Osteoblast (primary cell): ENCODE measurements around the gene ZMIZ1. TPM values are rescaled to one million over a fixed set of nuclear protein-coding genes. Genes with fewer than 3 reads are reported as not detected.

Source experiments
- DNase-seq: peaks from one replicate; pipeline ENCODE4 v3.0.0; 2011; ENCODE audit warnings: low spot score, mixed read lengths; ENCODE audit not compliant: insufficient read length; ENCODE audit errors: missing footprints
- H2AFZ ChIP-seq: 2 replicates; pipeline ENCODE4 v1.6.0; 2011; ENCODE audit warnings: mild to moderate bottlenecking, low read length
- H3K27ac ChIP-seq: 2 replicates; pipeline ENCODE4 v1.5.1; 2011; ENCODE audit warnings: mild to moderate bottlenecking, low read depth, low read length, moderate library complexity
- H3K27me3 ChIP-seq: 2 replicates; pipeline ENCODE4 v1.6.0; 2012; ENCODE audit warnings: mild to moderate bottlenecking, control low read depth, inconsistent platforms, low read length, moderate library complexity; ENCODE audit not compliant: insufficient read depth
- H3K36me3 ChIP-seq: 2 replicates; pipeline ENCODE4 v1.5.1; 2011; ENCODE audit warnings: mild to moderate bottlenecking, low read length, control low read depth, moderate library complexity; ENCODE audit not compliant: insufficient read depth
- H3K4me1 ChIP-seq: 2 replicates; pipeline ENCODE4 v1.5.1; 2011; ENCODE audit warnings: mild to moderate bottlenecking, low read length, control low read depth, moderate library complexity; ENCODE audit not compliant: insufficient read depth
- H3K4me2 ChIP-seq: 2 replicates; pipeline ENCODE4 v1.6.0; 2011; ENCODE audit warnings: mild to moderate bottlenecking, low read length; ENCODE audit not compliant: insufficient read depth
- H3K4me3 ChIP-seq: fragments of 200-600 bp; sonication (generic); 3 replicates; pipeline ENCODE4 v1.5.1; 2012; ENCODE audit warnings: mild to moderate bottlenecking, low read length, inconsistent platforms; ENCODE audit not compliant: insufficient read depth
- H3K79me2 ChIP-seq: 2 replicates; pipeline ENCODE4 v1.6.0; 2012; ENCODE audit warnings: mild to moderate bottlenecking, low read length, control low read depth, inconsistent platforms; ENCODE audit not compliant: insufficient read depth
- H3K9me3 ChIP-seq: 2 replicates; pipeline ENCODE4 v1.5.1; 2011; ENCODE audit warnings: low read depth, low read length, control low read depth
- H4K20me1 ChIP-seq: 2 replicates; pipeline ENCODE4 v1.6.0; 2012; ENCODE audit warnings: mild to moderate bottlenecking, low read length, control low read depth; ENCODE audit not compliant: insufficient read depth
- total RNA-seq: library from RNA; depleted of rRNA; stranded (reverse); fragments of >200 nt; gene quantifications from 2 replicates; pipeline ENCODE4 v1.2.3, GENCODE V29; 2012
- TF ChIP-seq, protein P1 (sequence below): IDR thresholded peaks from 2 replicates; pipeline ENCODE4 v1.5.1; 2011; ENCODE audit warnings: mild to moderate bottlenecking, low read depth, low read length, moderate library complexity; ENCODE audit errors: extremely low read depth

The ZMIZ1 gene
- total RNA-seq, 1 donor: 40.9 TPM

DNA sequence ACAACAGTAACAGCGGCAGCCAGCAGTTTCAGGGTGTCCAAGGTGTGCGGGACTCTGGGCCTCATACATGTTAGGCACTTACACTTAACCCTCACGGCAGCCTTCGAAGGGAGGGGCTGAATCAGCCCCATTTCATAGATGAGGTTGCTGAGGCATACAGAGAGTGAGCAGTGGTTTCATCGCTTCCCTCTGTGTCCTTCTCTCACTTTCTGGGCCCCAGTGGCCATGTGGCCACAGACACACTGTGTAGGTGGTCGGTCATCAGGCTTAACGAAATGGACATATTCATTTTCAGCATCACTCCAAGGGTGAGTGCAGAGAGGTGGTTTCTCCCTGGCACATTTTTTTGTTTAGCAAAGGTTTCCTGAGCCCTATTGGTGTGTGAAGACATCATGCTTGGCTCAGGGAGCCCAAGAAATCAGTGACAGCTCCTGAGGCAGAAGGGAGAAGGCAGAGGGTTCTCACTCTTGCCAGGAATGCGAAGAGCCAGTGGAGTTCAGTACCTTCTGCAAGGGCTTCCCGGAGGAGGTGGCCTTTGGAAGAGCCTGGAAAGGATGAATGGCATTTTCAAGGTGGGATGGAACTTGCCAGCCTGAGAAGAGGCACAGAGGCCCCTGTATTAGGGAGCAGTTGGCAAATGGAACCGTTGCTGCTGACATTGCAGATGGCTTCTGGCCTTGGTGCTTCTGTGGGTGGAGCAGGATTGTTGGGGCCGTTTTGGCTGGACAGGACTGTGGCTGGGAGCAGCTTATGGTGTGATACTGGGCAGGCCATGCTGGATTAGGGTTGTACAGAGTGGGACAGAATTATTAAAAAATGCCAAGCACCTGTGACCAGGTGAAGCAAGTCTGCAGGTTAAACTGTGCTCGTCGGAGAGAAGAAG lies 216.8 kb downstream of the ZMIZ1 start:
- peaks cover 67% of the 10 kb centered on the region for H4K20me1 ChIP-seq
- peak overlapping the region; percentile 84 for H3K27ac ChIP-seq
- H3K27me3 ChIP-seq: no peaks in the 10 kb centered on the region
- peak; percentile 84 for DNase-seq
- H3K4me3 ChIP-seq: no peak overlapping the region
- no peak overlapping the region for H2AFZ ChIP-seq
- TF ChIP-seq, protein P1, sequence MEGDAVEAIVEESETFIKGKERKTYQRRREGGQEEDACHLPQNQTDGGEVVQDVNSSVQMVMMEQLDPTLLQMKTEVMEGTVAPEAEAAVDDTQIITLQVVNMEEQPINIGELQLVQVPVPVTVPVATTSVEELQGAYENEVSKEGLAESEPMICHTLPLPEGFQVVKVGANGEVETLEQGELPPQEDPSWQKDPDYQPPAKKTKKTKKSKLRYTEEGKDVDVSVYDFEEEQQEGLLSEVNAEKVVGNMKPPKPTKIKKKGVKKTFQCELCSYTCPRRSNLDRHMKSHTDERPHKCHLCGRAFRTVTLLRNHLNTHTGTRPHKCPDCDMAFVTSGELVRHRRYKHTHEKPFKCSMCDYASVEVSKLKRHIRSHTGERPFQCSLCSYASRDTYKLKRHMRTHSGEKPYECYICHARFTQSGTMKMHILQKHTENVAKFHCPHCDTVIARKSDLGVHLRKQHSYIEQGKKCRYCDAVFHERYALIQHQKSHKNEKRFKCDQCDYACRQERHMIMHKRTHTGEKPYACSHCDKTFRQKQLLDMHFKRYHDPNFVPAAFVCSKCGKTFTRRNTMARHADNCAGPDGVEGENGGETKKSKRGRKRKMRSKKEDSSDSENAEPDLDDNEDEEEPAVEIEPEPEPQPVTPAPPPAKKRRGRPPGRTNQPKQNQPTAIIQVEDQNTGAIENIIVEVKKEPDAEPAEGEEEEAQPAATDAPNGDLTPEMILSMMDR: no peak
- peaks cover 84% of the 10 kb centered on the region for H3K79me2 ChIP-seq
- peaks cover 23% of the 10 kb centered on the region for H3K4me1 ChIP-seq
- no peaks in the 10 kb centered on the region for H3K9me3 ChIP-seq
- H3K36me3 ChIP-seq: peaks cover 82% of the 10 kb centered on the region
- H3K4me2 ChIP-seq: no peak overlapping the region

DNA sequence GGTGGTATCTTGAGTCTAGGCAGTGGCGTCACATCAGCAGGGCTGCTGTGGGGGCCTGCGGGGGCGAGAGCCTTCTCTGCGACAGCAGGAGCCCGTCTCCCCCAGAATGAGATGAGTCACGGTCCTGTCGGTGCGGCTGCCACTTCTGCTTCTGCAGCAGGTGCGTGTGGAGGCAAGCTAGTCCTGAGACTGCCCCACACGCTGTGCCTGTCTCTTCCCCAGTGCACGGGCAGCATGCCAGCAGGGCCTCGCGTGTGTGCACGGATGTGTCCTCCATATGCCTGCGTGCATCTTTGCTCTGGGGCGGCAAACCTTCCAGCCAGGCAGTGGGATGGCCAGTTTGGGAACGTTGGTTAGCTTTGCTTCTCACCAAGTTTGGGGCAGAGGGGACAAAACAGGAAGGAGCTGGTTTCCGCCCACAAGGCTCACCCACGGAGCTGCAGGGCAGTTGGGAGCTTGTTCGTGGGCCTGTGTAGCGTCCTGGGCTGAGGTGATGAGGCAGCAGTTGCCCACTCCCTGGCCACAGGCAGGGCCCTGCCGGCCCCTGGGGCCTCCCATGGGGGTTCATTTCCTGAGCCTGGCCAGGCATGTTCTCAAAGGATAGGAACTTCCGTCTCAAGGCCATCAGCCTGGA lies 217.7 kb downstream of the ZMIZ1 start:
- H3K27me3 ChIP-seq: no peaks in the 10 kb centered on the region
- H3K4me2 ChIP-seq: no peak overlapping the region
- H3K9me3 ChIP-seq: no peaks in the 10 kb centered on the region
- no peak overlapping the region for H2AFZ ChIP-seq
- H4K20me1 ChIP-seq: peaks cover 64% of the 10 kb centered on the region
- H3K27ac ChIP-seq: peak overlapping the region; percentile 84
- no peak overlapping the region for H3K4me3 ChIP-seq
- TF ChIP-seq, protein P1: no peak
- H3K4me1 ChIP-seq: peaks cover 23% of the 10 kb centered on the region
- peaks cover 75% of the 10 kb centered on the region for H3K79me2 ChIP-seq
- peaks cover 82% of the 10 kb centered on the region for H3K36me3 ChIP-seq
- peak; percentile 95 for DNase-seq

DNA sequence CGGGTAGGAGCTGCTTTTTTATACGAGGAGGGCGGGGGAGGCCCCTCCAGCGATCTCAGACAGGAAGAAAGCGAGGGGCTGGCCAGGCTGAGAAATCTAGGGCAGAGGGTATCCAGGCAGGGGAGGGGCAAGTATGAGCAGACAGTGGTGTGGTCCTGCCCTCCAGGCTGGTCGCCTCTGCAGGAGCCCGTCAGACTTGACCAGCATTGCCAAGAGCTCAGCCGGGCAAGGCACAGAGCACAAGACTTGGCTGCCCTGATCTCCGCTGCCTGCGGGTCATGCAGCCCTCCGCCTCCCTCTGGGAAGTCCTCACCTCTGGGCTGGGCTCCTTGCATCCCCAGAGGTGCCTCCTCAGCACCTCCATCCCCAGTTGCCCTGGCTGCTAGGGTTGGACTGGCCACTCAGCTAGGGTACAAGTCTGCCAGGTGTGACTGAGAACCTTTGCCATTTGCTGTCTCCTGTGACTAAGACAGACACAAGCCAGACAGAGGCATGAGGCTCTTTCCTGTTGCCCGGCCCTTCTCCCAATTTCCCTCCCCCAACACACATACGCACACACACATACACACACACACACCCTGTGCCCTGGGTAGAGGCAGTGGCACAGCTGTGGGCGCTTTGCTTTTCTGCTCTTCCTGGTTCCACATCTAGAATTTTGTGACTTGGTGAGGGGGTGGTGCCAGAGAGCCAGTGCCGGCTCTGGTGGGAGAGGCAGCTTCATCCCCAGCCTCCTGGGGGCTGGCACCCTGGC lies 219.4 kb downstream of the ZMIZ1 start:
- H3K36me3 ChIP-seq: peaks cover 85% of the 10 kb centered on the region
- no peak overlapping the region for H2AFZ ChIP-seq
- no peak overlapping the region for H3K4me2 ChIP-seq
- no peak for DNase-seq
- H3K27me3 ChIP-seq: no peaks in the 10 kb centered on the region
- H3K27ac ChIP-seq: peak overlapping the region; percentile 36
- H3K79me2 ChIP-seq: peaks cover 65% of the 10 kb centered on the region
- H3K4me1 ChIP-seq: peaks cover 23% of the 10 kb centered on the region
- TF ChIP-seq, protein P1: no peak
- no peaks in the 10 kb centered on the region for H3K9me3 ChIP-seq
- H4K20me1 ChIP-seq: peaks cover 66% of the 10 kb centered on the region
- no peak overlapping the region for H3K4me3 ChIP-seq
